ENCODE results near the gene HSD17B8.

The HSD17B8 gene

GRCh38 chr6:33201147-33201545, 3.3 kb upstream of the HSD17B8 start:
- Histone ChIP-seq H3K79me1 (replicated peaks; ENCODE audit: low read length, poor library complexity, severe bottlenecking) (peaks cover 21% of the 10 kb centered on the region), H3K4ac (ENCODE audit: low read depth in 1 of 2, low read length in 2 of 2) (peak overlapping the region; percentile 69 to 97), H3K23ac (ENCODE audit: low read length in 2 of 2) (peak overlapping the region in 1 of 2 experiments; percentile 3), H3K27me3 (ENCODE audit: control insufficient read depth in 1 of 2, insufficient read depth in 1 of 2, low read length in 2 of 2) (no peaks in the 10 kb centered on the region), H3K4me2 (ENCODE audit: low read length, poor library complexity, severe bottlenecking) (peak overlapping the region; percentile 70), H4K91ac (ENCODE audit: low read length) (peak overlapping the region; percentile 62), H4K8ac (ENCODE audit: low read length) (peak overlapping the region; percentile 5), H3K9ac (ENCODE audit: low read length) (peak overlapping the region; percentile 100), H3K27ac (ENCODE audit: low read length, poor library complexity, severe bottlenecking) (peak overlapping the region; percentile 92), H2AFZ (ENCODE audit: low read depth, low read length) (no peak overlapping the region), H3K18ac (ENCODE audit: low read depth in 1 of 2, low read length in 2 of 2) (peak overlapping the region; percentile 65 to 81), H2BK120ac (ENCODE audit: low read depth, low read length) (peak overlapping the region; percentile 74), H2AK5ac (ENCODE audit: low read length, severe bottlenecking) (peak overlapping the region; percentile 13), H3K36me3 (ENCODE audit: control insufficient read depth in 1 of 2, insufficient read depth in 2 of 2, low read depth in 1 of 2, low read length in 2 of 2) (peaks cover 36 to 39% of the 10 kb centered on the region in 2 experiments), H2BK5ac (ENCODE audit: low read depth, low read length, poor library complexity, severe bottlenecking) (no peak overlapping the region), H3K4me3 (ENCODE audit: insufficient read depth in 1 of 2, low read depth in 1 of 2, low read length in 2 of 2) (peak overlapping the region; percentile 79 to 98), H2BK12ac (ENCODE audit: low read length in 2 of 2) (peak overlapping the region; percentile 14 to 65), H2BK15ac (ENCODE audit: low read depth, poor library complexity, severe bottlenecking) (no peak overlapping the region), H3K4me1 (ENCODE audit: control insufficient read depth, insufficient read depth, low read depth, low read length) (peaks cover 45% of the 10 kb centered on the region), H3K9me3 (ENCODE audit: control insufficient read depth, low read length) (no peaks in the 10 kb centered on the region), H3K14ac (ENCODE audit: low read length in 2 of 2) (peak overlapping the region in 1 of 2 experiments; percentile 97)
- 10% methylated on average over 14 of the region's 14 CpGs for WGBS
- DNase-seq, result no peak

- 96% methylated on average over 5 of the region's 6 CpGs for WGBS
- Histone ChIP-seq H2AK5ac (ENCODE audit: low read length, severe bottlenecking) (peak overlapping the region; percentile 20), H3K4ac (ENCODE audit: low read depth in 1 of 2, low read length in 2 of 2) (no peak overlapping the region), H2AFZ (ENCODE audit: low read depth, low read length) (no peak overlapping the region), H3K27ac (ENCODE audit: low read length, poor library complexity, severe bottlenecking) (no peak overlapping the region), H3K27me3 (ENCODE audit: control insufficient read depth in 1 of 2, insufficient read depth in 1 of 2, low read length in 2 of 2) (no peaks in the 10 kb centered on the region), H3K14ac (ENCODE audit: low read length in 2 of 2) (no peak overlapping the region), H3K23ac (ENCODE audit: low read length in 2 of 2) (no peak overlapping the region), H3K79me1 (replicated peaks; ENCODE audit: low read length, poor library complexity, severe bottlenecking) (peaks cover 17% of the 10 kb centered on the region), H3K4me1 (ENCODE audit: control insufficient read depth, insufficient read depth, low read depth, low read length) (peaks cover 53% of the 10 kb centered on the region), H4K91ac (ENCODE audit: low read length) (no peak overlapping the region), H3K18ac (ENCODE audit: low read depth in 1 of 2, low read length in 2 of 2) (no peak overlapping the region), H2BK5ac (ENCODE audit: low read depth, low read length, poor library complexity, severe bottlenecking) (no peak overlapping the region), H4K8ac (ENCODE audit: low read length) (no peak overlapping the region), H3K4me3 (ENCODE audit: insufficient read depth in 1 of 2, low read depth in 1 of 2, low read length in 2 of 2) (peak overlapping the region in 1 of 2 experiments; percentile 98), H3K9ac (ENCODE audit: low read length) (peak overlapping the region; percentile 100), H2BK12ac (ENCODE audit: low read length in 2 of 2) (no peak overlapping the region), H3K9me3 (ENCODE audit: control insufficient read depth, low read length) (no peaks in the 10 kb centered on the region), H2BK15ac (ENCODE audit: low read depth, poor library complexity, severe bottlenecking) (no peak overlapping the region), H3K36me3 (ENCODE audit: control insufficient read depth in 1 of 2, insufficient read depth in 2 of 2, low read depth in 1 of 2, low read length in 2 of 2) (peaks cover 31 to 32% of the 10 kb centered on the region in 2 experiments), H3K4me2 (ENCODE audit: low read length, poor library complexity, severe bottlenecking) (peak overlapping the region; percentile 70), H2BK120ac (ENCODE audit: low read depth, low read length) (no peak overlapping the region)
- no peak for DNase-seq
These were observed 2.5 kb upstream of the HSD17B8 start for GRCh38 chr6:33201935-33202334.

- H3K27ac ChIP-seq (ENCODE audit: low read length, poor library complexity, severe bottlenecking), result no peak overlapping the region
- no peak overlapping the region for H4K91ac ChIP-seq (ENCODE audit: low read length)
- peaks cover 13% of the 10 kb centered on the region for H3K79me1 ChIP-seq (replicated peaks; ENCODE audit: low read length, poor library complexity, severe bottlenecking)
- DNase-seq, result no peak
- no peak overlapping the region for H2AK5ac ChIP-seq (ENCODE audit: low read length, severe bottlenecking)
- H2BK120ac ChIP-seq (ENCODE audit: low read depth, low read length), result no peak overlapping the region
- no peaks in the 10 kb centered on the region for H3K9me3 ChIP-seq (ENCODE audit: control insufficient read depth, low read length)
- H3K4me1 ChIP-seq (ENCODE audit: control insufficient read depth, insufficient read depth, low read depth, low read length), result peaks cover 57% of the 10 kb centered on the region
- H3K4me2 ChIP-seq (ENCODE audit: low read length, poor library complexity, severe bottlenecking), result no peak overlapping the region
- no peak overlapping the region for H3K4ac ChIP-seq (ENCODE audit: low read depth in 1 of 2, low read length in 2 of 2)
- H3K27me3 ChIP-seq (ENCODE audit: control insufficient read depth in 1 of 2, insufficient read depth in 1 of 2, low read length in 2 of 2), result no peaks in the 10 kb centered on the region
- H2BK15ac ChIP-seq (ENCODE audit: low read depth, poor library complexity, severe bottlenecking), result no peak overlapping the region
- no peak overlapping the region for H2AFZ ChIP-seq (ENCODE audit: low read depth, low read length)
- no peak overlapping the region for H3K23ac ChIP-seq (ENCODE audit: low read length in 2 of 2)
- no peak overlapping the region for H4K8ac ChIP-seq (ENCODE audit: low read length)
- H3K18ac ChIP-seq (ENCODE audit: low read depth in 1 of 2, low read length in 2 of 2), result no peak overlapping the region
- WGBS, result 96% methylated on average over 6 of the region's 6 CpGs
- H3K14ac ChIP-seq (ENCODE audit: low read length in 2 of 2), result no peak overlapping the region
- peaks cover 26 to 29% of the 10 kb centered on the region in 2 experiments for H3K36me3 ChIP-seq (ENCODE audit: control insufficient read depth in 1 of 2, insufficient read depth in 2 of 2, low read depth in 1 of 2, low read length in 2 of 2)
- no peak overlapping the region for H2BK12ac ChIP-seq (ENCODE audit: low read length in 2 of 2)
- no peak overlapping the region for H2BK5ac ChIP-seq (ENCODE audit: low read depth, low read length, poor library complexity, severe bottlenecking)
- peak overlapping the region in 1 of 2 experiments; percentile 98 for H3K4me3 ChIP-seq (ENCODE audit: insufficient read depth in 1 of 2, low read depth in 1 of 2, low read length in 2 of 2)
- H3K9ac ChIP-seq (ENCODE audit: low read length), result peak overlapping the region; percentile 100
These were observed 1.7 kb upstream of the HSD17B8 start for GRCh38 chr6:33202799-33203198.

- Histone ChIP-seq H3K4me2 (ENCODE audit: low read length, poor library complexity, severe bottlenecking) (peak overlapping the region; percentile 48), H3K9me3 (ENCODE audit: control insufficient read depth, low read length) (no peaks in the 10 kb centered on the region), H3K4ac (ENCODE audit: low read depth in 1 of 2, low read length in 2 of 2) (no peak overlapping the region), H2BK120ac (ENCODE audit: low read depth, low read length) (no peak overlapping the region), H3K4me3 (ENCODE audit: insufficient read depth in 1 of 2, low read depth in 1 of 2, low read length in 2 of 2) (peak overlapping the region in 1 of 2 experiments; percentile 86), H2BK15ac (ENCODE audit: low read depth, poor library complexity, severe bottlenecking) (no peak overlapping the region), H3K27ac (ENCODE audit: low read length, poor library complexity, severe bottlenecking) (peak overlapping the region; percentile 31), H3K4me1 (ENCODE audit: control insufficient read depth, insufficient read depth, low read depth, low read length) (peaks cover 53% of the 10 kb centered on the region), H3K36me3 (ENCODE audit: control insufficient read depth in 1 of 2, insufficient read depth in 2 of 2, low read depth in 1 of 2, low read length in 2 of 2) (peaks cover 24 to 26% of the 10 kb centered on the region in 2 experiments), H3K23ac (ENCODE audit: low read length in 2 of 2) (no peak overlapping the region), H2BK12ac (ENCODE audit: low read length in 2 of 2) (peak overlapping the region in 1 of 2 experiments; percentile 38), H3K27me3 (ENCODE audit: control insufficient read depth in 1 of 2, insufficient read depth in 1 of 2, low read length in 2 of 2) (no peaks in the 10 kb centered on the region), H2AK5ac (ENCODE audit: low read length, severe bottlenecking) (peak overlapping the region; percentile 23), H4K91ac (ENCODE audit: low read length) (peak overlapping the region; percentile 7), H3K79me1 (replicated peaks; ENCODE audit: low read length, poor library complexity, severe bottlenecking) (peaks cover 9% of the 10 kb centered on the region), H3K18ac (ENCODE audit: low read depth in 1 of 2, low read length in 2 of 2) (no peak overlapping the region), H2BK5ac (ENCODE audit: low read depth, low read length, poor library complexity, severe bottlenecking) (no peak overlapping the region), H3K9ac (ENCODE audit: low read length) (peak overlapping the region; percentile 100), H2AFZ (ENCODE audit: low read depth, low read length) (no peak overlapping the region), H3K14ac (ENCODE audit: low read length in 2 of 2) (no peak overlapping the region), H4K8ac (ENCODE audit: low read length) (no peak overlapping the region)
- DNase-seq, result peak; percentile 16
- 98% methylated on average over 7 of the region's 7 CpGs for WGBS
These were observed 851 bp upstream of the HSD17B8 start for GRCh38 chr6:33203443-33204164.

Measured in mesenchymal stem cell (in vitro differentiated cells and primary cell).